BLaER1 treated with 17β-estradiol and CSF1 and Interleukin-3, amounts not matched to agents 10 nM and 100 nM (cell line): ENCODE measurements around the gene CLEC20A.

Experiments
- H3K27ac ChIP-seq, 11 experiments: shearing (Covaris generic); formaldehyde crosslinking; 2 replicates each; pipeline ENCODE4 v1.8.1; 2022
- H3K27me3 ChIP-seq, 11 experiments: shearing (Covaris generic); formaldehyde crosslinking; 2 replicates each; pipeline ENCODE4 v1.8.1; 2022
- H3K36me3 ChIP-seq, 11 experiments: shearing (Covaris generic); formaldehyde crosslinking; 2 replicates each; pipeline ENCODE4 v1.8.1; 2022
- H3K4me1 ChIP-seq, 10 experiments: shearing (Covaris generic); formaldehyde crosslinking; 2 replicates each; pipeline ENCODE4 v1.8.1; 2022
- H3K4me2 ChIP-seq, 11 experiments: shearing (Covaris generic); formaldehyde crosslinking; 2 replicates each; pipeline ENCODE4 v1.8.1; 2022
- H3K4me3 ChIP-seq, 10 experiments: shearing (Covaris generic); formaldehyde crosslinking; 2 replicates each; pipeline ENCODE4 v1.8.1; 2022
- H3K9ac ChIP-seq, 11 experiments: shearing (Covaris generic); formaldehyde crosslinking; 2 replicates each; pipeline ENCODE4 v1.8.1; 2022
- H3K9me3 ChIP-seq, 11 experiments: shearing (Covaris generic); formaldehyde crosslinking; replicated peaks in 1 of 11; 2 replicates each; pipeline ENCODE4 v1.8.1; 2022
- H4K20me1 ChIP-seq, 11 experiments: shearing (Covaris generic); formaldehyde crosslinking; 2 replicates each; pipeline ENCODE4 v1.8.1; 2022
- Cebpa-rat ChIP-seq, 11 experiments: shearing (Covaris generic); IDR thresholded peaks; 2 replicates each; pipeline ENCODE4 v1.8.1; 2022

The CLEC20A gene

GRCh38 chr1:178531887-178532286 is 35.1 kb upstream of the CLEC20A start:
- Histone ChIP-seq H3K4me3 (no peak overlapping the region), H3K27ac (no peak overlapping the region), H3K4me2 (peak overlapping the region in 2 of 11 experiments; percentile 6 to 53; a peak in 1 of 22 replicates), H3K4me1 (no peaks in the 10 kb centered on the region), H3K36me3 (no peaks in the 10 kb centered on the region), H3K9me3 (no peaks in the 10 kb centered on the region), H3K27me3 (no peaks in the 10 kb centered on the region), H4K20me1 (no peaks in the 10 kb centered on the region), H3K9ac (peak overlapping the region in 1 of 11 experiments; percentile 21; a peak in 1 of 22 replicates)
- TF ChIP-seq Cebpa-rat (IDR thresholded peaks at IDR 0.05): no peak

- H3K9me3 ChIP-seq: no peaks in the 10 kb centered on the region
- H3K4me3 ChIP-seq: no peak overlapping the region
- H4K20me1 ChIP-seq: no peaks in the 10 kb centered on the region
- no peaks in the 10 kb centered on the region for H3K27me3 ChIP-seq
- H3K36me3 ChIP-seq: no peaks in the 10 kb centered on the region
- no peak overlapping the region for H3K4me2 ChIP-seq
- no peak for TF ChIP-seq Cebpa-rat (IDR thresholded peaks at IDR 0.05)
- no peak overlapping the region; a peak in 1 of 22 replicates for H3K9ac ChIP-seq
- H3K4me1 ChIP-seq: no peaks in the 10 kb centered on the region
- H3K27ac ChIP-seq: no peak overlapping the region
Observed at GRCh38 chr1:178530502-178530901, 33.7 kb upstream of the CLEC20A start.

GRCh38 chr1:178530037-178530402 is 33.3 kb upstream of the CLEC20A start:
- H3K4me3 ChIP-seq: no peak overlapping the region
- no peaks in the 10 kb centered on the region for H3K36me3 ChIP-seq
- no peak for TF ChIP-seq Cebpa-rat (IDR thresholded peaks at IDR 0.05)
- H3K27ac ChIP-seq: no peak overlapping the region
- H3K4me2 ChIP-seq: no peak overlapping the region
- H3K9ac ChIP-seq: no peak overlapping the region; a peak in 1 of 22 replicates
- H3K4me1 ChIP-seq: no peaks in the 10 kb centered on the region
- no peaks in the 10 kb centered on the region for H3K9me3 ChIP-seq
- H3K27me3 ChIP-seq: no peaks in the 10 kb centered on the region
- H4K20me1 ChIP-seq: no peaks in the 10 kb centered on the region

GRCh38 chr1:178529364-178530036 is 32.7 kb upstream of the CLEC20A start:
- no peak for TF ChIP-seq Cebpa-rat (IDR thresholded peaks at IDR 0.05)
- Histone ChIP-seq H3K4me3 (no peak overlapping the region), H3K27ac (no peak overlapping the region), H3K27me3 (no peaks in the 10 kb centered on the region), H4K20me1 (no peaks in the 10 kb centered on the region), H3K9me3 (0 out of 22 replicates have a peak, but pooled peaks cover 0 to under 1% (median 0%) of the 10 kb centered on the region in 11 experiments), H3K4me1 (no peaks in the 10 kb centered on the region), H3K4me2 (no peak overlapping the region), H3K9ac (no peak overlapping the region), H3K36me3 (no peaks in the 10 kb centered on the region)

GRCh38 chr1:178528953-178529335 is 32.2 kb upstream of the CLEC20A start:
- TF ChIP-seq Cebpa-rat (IDR thresholded peaks at IDR 0.05): no peak
- no peak overlapping the region for H3K4me2 ChIP-seq
- no peaks in the 10 kb centered on the region for H3K27me3 ChIP-seq
- H3K27ac ChIP-seq: no peak overlapping the region
- 0 out of 22 replicates have a peak, but pooled peaks cover 0 to 5% (median 0%) of the 10 kb centered on the region in 11 experiments for H3K9me3 ChIP-seq
- no peaks in the 10 kb centered on the region for H3K36me3 ChIP-seq
- H4K20me1 ChIP-seq: no peaks in the 10 kb centered on the region
- H3K4me1 ChIP-seq: no peaks in the 10 kb centered on the region
- no peak overlapping the region for H3K9ac ChIP-seq
- no peak overlapping the region for H3K4me3 ChIP-seq

GRCh38 chr1:178528228-178528952 is 31.6 kb upstream of the CLEC20A start:
- no peak overlapping the region for H3K9ac ChIP-seq
- no peaks in the 10 kb centered on the region for H3K27me3 ChIP-seq
- no peaks in the 10 kb centered on the region for H3K4me1 ChIP-seq
- H3K27ac ChIP-seq: no peak overlapping the region
- TF ChIP-seq Cebpa-rat (IDR thresholded peaks at IDR 0.05): no peak
- H3K4me3 ChIP-seq: no peak overlapping the region
- no peak overlapping the region for H3K4me2 ChIP-seq
- H3K9me3 ChIP-seq: 0 out of 22 replicates have a peak, but pooled peaks cover 0 to 5% (median 0%) of the 10 kb centered on the region in 11 experiments
- no peaks in the 10 kb centered on the region for H4K20me1 ChIP-seq
- no peaks in the 10 kb centered on the region for H3K36me3 ChIP-seq

GRCh38 chr1:178527117-178527516 is 30.4 kb upstream of the CLEC20A start:
- Histone ChIP-seq H4K20me1 (no peaks in the 10 kb centered on the region), H3K4me1 (no peaks in the 10 kb centered on the region), H3K4me3 (no peak overlapping the region), H3K27ac (no peak overlapping the region), H3K4me2 (no peak overlapping the region), H3K36me3 (no peaks in the 10 kb centered on the region), H3K27me3 (no peaks in the 10 kb centered on the region), H3K9ac (no peak overlapping the region), H3K9me3 (0 out of 22 replicates have a peak, but pooled peaks cover 0 to 5% (median 0%) of the 10 kb centered on the region in 11 experiments)
- TF ChIP-seq Cebpa-rat (IDR thresholded peaks at IDR 0.05): no peak

- no peak for TF ChIP-seq Cebpa-rat (IDR thresholded peaks at IDR 0.05)
- H3K27me3 ChIP-seq: no peaks in the 10 kb centered on the region
- no peak overlapping the region for H3K27ac ChIP-seq
- H3K4me2 ChIP-seq: no peak overlapping the region
- no peak overlapping the region for H3K4me3 ChIP-seq
- 0 out of 22 replicates have a peak, but pooled peaks cover 0 to 5% (median 0%) of the 10 kb centered on the region in 11 experiments for H3K9me3 ChIP-seq
- H3K9ac ChIP-seq: no peak overlapping the region
- H4K20me1 ChIP-seq: no peaks in the 10 kb centered on the region
- no peaks in the 10 kb centered on the region for H3K36me3 ChIP-seq
- H3K4me1 ChIP-seq: no peaks in the 10 kb centered on the region
Observed at GRCh38 chr1:178521241-178521640, 24.5 kb upstream of the CLEC20A start.

GRCh38 chr1:178520803-178521202 is 24.0 kb upstream of the CLEC20A start:
- no peak overlapping the region for H3K9ac ChIP-seq
- H3K27ac ChIP-seq: no peak overlapping the region
- H3K36me3 ChIP-seq: no peaks in the 10 kb centered on the region

More at GRCh38 chr1:178520803-178521202, 24.0 kb upstream of the CLEC20A start:
- Histone ChIP-seq H3K27me3 (no peaks in the 10 kb centered on the region), H3K4me2 (no peak overlapping the region), H4K20me1 (no peaks in the 10 kb centered on the region), H3K4me3 (no peak overlapping the region), H3K9me3 (0 out of 22 replicates have a peak, but pooled peaks cover 0 to 5% (median 0%) of the 10 kb centered on the region in 11 experiments), H3K4me1 (no peaks in the 10 kb centered on the region)
- TF ChIP-seq Cebpa-rat (IDR thresholded peaks at IDR 0.05): no peak
